ENCODE measurements around the gene SYNDIG1. TPM values are rescaled to one million over a fixed set of nuclear protein-coding genes. Genes with fewer than 3 reads are reported as not detected.

The SYNDIG1 gene
- polyA plus RNA-seq, 1 donor from 2014 or later, result 0.22 TPM

DNA sequence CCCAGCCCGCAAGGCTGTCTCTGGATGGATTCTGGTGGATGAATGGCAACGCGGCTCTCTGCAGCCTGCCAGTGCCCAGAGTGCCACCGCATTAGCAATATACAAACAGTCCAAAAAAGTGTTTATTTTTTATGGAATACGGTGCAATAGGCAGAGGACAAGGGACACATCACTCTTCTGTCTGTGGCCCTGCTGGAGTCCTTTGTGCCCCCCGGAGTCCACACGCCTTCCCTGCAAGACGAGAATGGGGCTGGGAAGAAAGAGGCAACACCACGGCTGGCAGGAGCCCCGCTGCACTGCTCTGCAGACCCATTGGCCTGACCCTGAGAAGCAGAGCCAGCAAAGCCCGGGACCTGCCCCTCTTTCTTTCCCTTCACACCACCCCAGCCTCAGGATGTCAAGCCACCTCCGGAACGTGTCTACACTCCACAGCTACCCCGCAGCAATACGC lies 196.3 kb downstream of the SYNDIG1 start:
- H3K9me3 ChIP-seq (ENCODE audit: low read length), result no peaks in the 10 kb centered on the region
- H4K20me1 ChIP-seq (ENCODE audit: insufficient read depth), result no peaks in the 10 kb centered on the region
- H3K4me3 ChIP-seq (ENCODE audit: low read length), result no peak overlapping the region
- H3K9ac ChIP-seq (ENCODE audit: low read length), result no peak overlapping the region
- no peak overlapping the region for H3K27ac ChIP-seq (ENCODE audit: low read length)
- TF ChIP-seq, protein P1, sequence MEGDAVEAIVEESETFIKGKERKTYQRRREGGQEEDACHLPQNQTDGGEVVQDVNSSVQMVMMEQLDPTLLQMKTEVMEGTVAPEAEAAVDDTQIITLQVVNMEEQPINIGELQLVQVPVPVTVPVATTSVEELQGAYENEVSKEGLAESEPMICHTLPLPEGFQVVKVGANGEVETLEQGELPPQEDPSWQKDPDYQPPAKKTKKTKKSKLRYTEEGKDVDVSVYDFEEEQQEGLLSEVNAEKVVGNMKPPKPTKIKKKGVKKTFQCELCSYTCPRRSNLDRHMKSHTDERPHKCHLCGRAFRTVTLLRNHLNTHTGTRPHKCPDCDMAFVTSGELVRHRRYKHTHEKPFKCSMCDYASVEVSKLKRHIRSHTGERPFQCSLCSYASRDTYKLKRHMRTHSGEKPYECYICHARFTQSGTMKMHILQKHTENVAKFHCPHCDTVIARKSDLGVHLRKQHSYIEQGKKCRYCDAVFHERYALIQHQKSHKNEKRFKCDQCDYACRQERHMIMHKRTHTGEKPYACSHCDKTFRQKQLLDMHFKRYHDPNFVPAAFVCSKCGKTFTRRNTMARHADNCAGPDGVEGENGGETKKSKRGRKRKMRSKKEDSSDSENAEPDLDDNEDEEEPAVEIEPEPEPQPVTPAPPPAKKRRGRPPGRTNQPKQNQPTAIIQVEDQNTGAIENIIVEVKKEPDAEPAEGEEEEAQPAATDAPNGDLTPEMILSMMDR (IDR thresholded peaks at IDR 0.05; ENCODE audit: poor library complexity, severe bottlenecking), result no peak
- TF ChIP-seq EP300 (conservative IDR thresholded peaks at IDR 0.05; ENCODE audit: poor library complexity, severe bottlenecking) (no peak), SMC3 (conservative IDR thresholded peaks at IDR 0.05; ENCODE audit: poor library complexity) (no peak), POLR2AphosphoS5 (IDR thresholded peaks at IDR 0.05) (no peak), TAF1 (IDR thresholded peaks at IDR 0.05; ENCODE audit: low read depth) (no peak)
- no peaks in the 10 kb centered on the region for H3K9me2 ChIP-seq (ENCODE audit: insufficient read depth, low read length)
- no peak overlapping the region for H3K4me2 ChIP-seq (ENCODE audit: low read length)
- no peak overlapping the region for H2AFZ ChIP-seq (ENCODE audit: low read depth, low read length)
- no peaks in the 10 kb centered on the region for H3F3A ChIP-seq (ENCODE audit: insufficient read depth, low read length, poor library complexity, severe bottlenecking)
- no peaks in the 10 kb centered on the region for H3K79me2 ChIP-seq (replicated peaks; ENCODE audit: insufficient read depth, low read length)
- no peaks in the 10 kb centered on the region for H3K36me3 ChIP-seq (ENCODE audit: insufficient read depth, low read length)
- H3K27me3 ChIP-seq (ENCODE audit: insufficient read depth, low read depth, low read length), result no peaks in the 10 kb centered on the region

DNA sequence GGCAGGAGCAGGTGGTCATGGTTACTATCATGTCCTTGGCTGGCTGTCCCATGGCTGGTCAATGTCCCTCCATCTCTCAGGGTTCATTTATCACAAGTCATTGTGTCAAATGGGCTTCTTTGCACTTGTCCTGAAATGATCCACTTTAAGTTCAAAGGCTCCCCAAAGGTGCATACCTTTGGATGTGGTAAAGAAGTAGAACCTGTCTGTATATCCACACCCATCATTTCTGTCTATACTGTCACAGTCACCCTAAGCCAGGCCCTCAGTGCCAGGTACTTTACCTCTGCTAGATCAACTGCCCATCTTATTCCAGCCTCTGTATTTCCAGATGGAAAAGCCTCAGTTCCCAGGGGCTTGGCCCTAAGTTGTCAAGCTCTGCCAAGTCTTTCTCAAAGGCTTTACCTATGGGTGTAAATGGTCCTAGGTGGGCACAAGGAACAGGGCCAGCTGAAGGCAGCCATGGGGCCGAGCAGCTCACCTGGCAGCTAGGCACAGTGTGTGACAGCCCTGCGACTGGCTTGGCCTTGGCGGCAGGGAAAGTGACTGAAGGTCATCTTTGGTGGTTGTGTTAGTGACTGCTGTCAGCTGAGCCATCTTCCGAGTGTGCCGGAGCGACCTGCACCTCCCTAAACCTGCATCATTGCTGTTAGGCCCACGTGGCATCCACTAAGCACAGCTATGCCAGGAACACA lies 198.4 kb downstream of the SYNDIG1 start:
- Histone ChIP-seq H3K27me3 (ENCODE audit: insufficient read depth, low read depth, low read length) (no peaks in the 10 kb centered on the region), H3K9me3 (ENCODE audit: low read length) (no peaks in the 10 kb centered on the region), H3K27ac (ENCODE audit: low read length) (no peak overlapping the region), H3K9ac (ENCODE audit: low read length) (no peak overlapping the region), H3K4me2 (ENCODE audit: low read length) (no peak overlapping the region), H3K9me2 (ENCODE audit: insufficient read depth, low read length) (no peaks in the 10 kb centered on the region), H3K36me3 (ENCODE audit: insufficient read depth, low read length) (no peaks in the 10 kb centered on the region), H3F3A (ENCODE audit: insufficient read depth, low read length, poor library complexity, severe bottlenecking) (no peaks in the 10 kb centered on the region), H3K4me3 (ENCODE audit: low read length) (no peak overlapping the region), H2AFZ (ENCODE audit: low read depth, low read length) (no peak overlapping the region), H4K20me1 (ENCODE audit: insufficient read depth) (no peaks in the 10 kb centered on the region), H3K79me2 (replicated peaks; ENCODE audit: insufficient read depth, low read length) (no peaks in the 10 kb centered on the region)
- TF ChIP-seq, protein P2, sequence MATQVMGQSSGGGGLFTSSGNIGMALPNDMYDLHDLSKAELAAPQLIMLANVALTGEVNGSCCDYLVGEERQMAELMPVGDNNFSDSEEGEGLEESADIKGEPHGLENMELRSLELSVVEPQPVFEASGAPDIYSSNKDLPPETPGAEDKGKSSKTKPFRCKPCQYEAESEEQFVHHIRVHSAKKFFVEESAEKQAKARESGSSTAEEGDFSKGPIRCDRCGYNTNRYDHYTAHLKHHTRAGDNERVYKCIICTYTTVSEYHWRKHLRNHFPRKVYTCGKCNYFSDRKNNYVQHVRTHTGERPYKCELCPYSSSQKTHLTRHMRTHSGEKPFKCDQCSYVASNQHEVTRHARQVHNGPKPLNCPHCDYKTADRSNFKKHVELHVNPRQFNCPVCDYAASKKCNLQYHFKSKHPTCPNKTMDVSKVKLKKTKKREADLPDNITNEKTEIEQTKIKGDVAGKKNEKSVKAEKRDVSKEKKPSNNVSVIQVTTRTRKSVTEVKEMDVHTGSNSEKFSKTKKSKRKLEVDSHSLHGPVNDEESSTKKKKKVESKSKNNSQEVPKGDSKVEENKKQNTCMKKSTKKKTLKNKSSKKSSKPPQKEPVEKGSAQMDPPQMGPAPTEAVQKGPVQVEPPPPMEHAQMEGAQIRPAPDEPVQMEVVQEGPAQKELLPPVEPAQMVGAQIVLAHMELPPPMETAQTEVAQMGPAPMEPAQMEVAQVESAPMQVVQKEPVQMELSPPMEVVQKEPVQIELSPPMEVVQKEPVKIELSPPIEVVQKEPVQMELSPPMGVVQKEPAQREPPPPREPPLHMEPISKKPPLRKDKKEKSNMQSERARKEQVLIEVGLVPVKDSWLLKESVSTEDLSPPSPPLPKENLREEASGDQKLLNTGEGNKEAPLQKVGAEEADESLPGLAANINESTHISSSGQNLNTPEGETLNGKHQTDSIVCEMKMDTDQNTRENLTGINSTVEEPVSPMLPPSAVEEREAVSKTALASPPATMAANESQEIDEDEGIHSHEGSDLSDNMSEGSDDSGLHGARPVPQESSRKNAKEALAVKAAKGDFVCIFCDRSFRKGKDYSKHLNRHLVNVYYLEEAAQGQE (IDR thresholded peaks at IDR 0.05; ENCODE audit: borderline replicate concordance), result no peak
- TF ChIP-seq RAD21 (conservative IDR thresholded peaks at IDR 0.05), result no peak
- TF ChIP-seq TAF1 (IDR thresholded peaks at IDR 0.05; ENCODE audit: low read depth), result no peak
- no peak for TF ChIP-seq MXI1 (conservative IDR thresholded peaks at IDR 0.05; ENCODE audit: poor library complexity, severe bottlenecking)
- TF ChIP-seq POLR2AphosphoS5 (IDR thresholded peaks at IDR 0.05), result no peak
- TF ChIP-seq EP300 (conservative IDR thresholded peaks at IDR 0.05; ENCODE audit: poor library complexity, severe bottlenecking), result no peak
- TF ChIP-seq SMC3 (conservative IDR thresholded peaks at IDR 0.05; ENCODE audit: poor library complexity), result no peak
- TF ChIP-seq, protein P1 (IDR thresholded peaks at IDR 0.05; ENCODE audit: poor library complexity, severe bottlenecking), result no peak
- no peak for TF ChIP-seq EZH2 (IDR thresholded peaks at IDR 0.05; ENCODE audit: borderline replicate concordance, insufficient read depth, low read length, poor library complexity, severe bottlenecking)
